Fibroblast of the aortic adventitia (primary cell): Measurements from ENCODE around the gene STXBP1. TPM values are rescaled to one million over a fixed set of nuclear protein-coding genes. Genes with fewer than 3 reads are reported as not detected.

Experiments
- DNase-seq: peaks from one replicate; pipeline ENCODE4 v3.0.0-alpha.2; 2010; ENCODE audit warnings: low read depth
- H3K4me3 ChIP-seq: 2 replicates; pipeline ENCODE4 v1.5.1; 2011; ENCODE audit warnings: low read depth, mild to moderate bottlenecking, control low read depth, low read length, moderate library complexity
- total RNA-seq: library from RNA; depleted of rRNA; stranded (reverse); fragments of >200 nt; gene quantifications from 2 replicates; pipeline ENCODE4 v1.2.3, GENCODE V29; 2012; ENCODE audit warnings: low replicate concordance
- TF ChIP-seq, protein P1 (sequence below): IDR thresholded peaks from 2 replicates; pipeline ENCODE4 v1.5.1; 2011; ENCODE audit warnings: mild to moderate bottlenecking, low read length, control low read depth, inconsistent platforms; ENCODE audit not compliant: insufficient read depth

STXBP1 gene
- total RNA-seq, 1 donor = 25.5 TPM

DNA sequence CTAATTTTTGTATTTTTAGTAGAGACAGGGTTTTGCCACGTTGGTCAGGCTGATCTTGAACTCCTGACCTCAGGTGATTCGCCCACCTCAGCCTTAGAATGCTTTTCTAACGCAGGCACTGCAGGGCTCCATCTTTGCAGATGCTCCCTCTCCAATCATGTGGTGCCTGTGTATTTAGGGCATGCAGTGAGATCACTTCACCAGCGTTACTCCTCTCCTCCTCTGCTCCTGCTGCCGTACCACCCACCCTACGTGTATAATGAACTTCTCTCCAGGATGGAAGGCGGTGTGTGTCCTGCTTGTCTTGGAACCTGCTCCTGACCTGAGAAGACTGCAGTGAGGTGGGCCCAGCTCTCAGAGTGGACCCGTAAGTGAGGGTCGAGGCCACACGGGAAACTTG is 81.1 kb downstream of the STXBP1 start:
- no peak overlapping the region for H3K4me3 ChIP-seq
- no peak for DNase-seq
- TF ChIP-seq, protein P1, sequence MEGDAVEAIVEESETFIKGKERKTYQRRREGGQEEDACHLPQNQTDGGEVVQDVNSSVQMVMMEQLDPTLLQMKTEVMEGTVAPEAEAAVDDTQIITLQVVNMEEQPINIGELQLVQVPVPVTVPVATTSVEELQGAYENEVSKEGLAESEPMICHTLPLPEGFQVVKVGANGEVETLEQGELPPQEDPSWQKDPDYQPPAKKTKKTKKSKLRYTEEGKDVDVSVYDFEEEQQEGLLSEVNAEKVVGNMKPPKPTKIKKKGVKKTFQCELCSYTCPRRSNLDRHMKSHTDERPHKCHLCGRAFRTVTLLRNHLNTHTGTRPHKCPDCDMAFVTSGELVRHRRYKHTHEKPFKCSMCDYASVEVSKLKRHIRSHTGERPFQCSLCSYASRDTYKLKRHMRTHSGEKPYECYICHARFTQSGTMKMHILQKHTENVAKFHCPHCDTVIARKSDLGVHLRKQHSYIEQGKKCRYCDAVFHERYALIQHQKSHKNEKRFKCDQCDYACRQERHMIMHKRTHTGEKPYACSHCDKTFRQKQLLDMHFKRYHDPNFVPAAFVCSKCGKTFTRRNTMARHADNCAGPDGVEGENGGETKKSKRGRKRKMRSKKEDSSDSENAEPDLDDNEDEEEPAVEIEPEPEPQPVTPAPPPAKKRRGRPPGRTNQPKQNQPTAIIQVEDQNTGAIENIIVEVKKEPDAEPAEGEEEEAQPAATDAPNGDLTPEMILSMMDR = no peak

DNA sequence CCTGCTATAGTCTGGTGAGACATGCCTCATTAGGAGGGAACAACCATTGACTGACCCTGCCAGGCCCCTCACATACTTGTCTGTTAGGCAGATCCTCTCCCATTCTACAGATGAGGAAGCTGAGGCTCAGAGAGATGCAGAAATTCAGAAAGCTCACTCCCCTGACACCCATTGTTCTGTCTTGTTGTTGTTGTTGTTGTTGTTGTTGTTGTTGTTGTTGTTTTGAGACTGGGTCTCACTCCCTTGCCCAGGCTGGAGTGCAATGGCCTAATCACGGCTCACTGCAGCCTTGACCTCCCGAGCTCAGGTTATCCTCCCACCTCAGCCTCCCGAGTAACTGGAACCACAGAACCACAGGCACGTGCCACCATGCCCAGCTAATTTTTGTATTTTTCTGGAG is 81.6 kb downstream of the STXBP1 start:
- H3K4me3 ChIP-seq = no peak overlapping the region
- TF ChIP-seq, protein P1 = no peak
- no peak for DNase-seq

DNA sequence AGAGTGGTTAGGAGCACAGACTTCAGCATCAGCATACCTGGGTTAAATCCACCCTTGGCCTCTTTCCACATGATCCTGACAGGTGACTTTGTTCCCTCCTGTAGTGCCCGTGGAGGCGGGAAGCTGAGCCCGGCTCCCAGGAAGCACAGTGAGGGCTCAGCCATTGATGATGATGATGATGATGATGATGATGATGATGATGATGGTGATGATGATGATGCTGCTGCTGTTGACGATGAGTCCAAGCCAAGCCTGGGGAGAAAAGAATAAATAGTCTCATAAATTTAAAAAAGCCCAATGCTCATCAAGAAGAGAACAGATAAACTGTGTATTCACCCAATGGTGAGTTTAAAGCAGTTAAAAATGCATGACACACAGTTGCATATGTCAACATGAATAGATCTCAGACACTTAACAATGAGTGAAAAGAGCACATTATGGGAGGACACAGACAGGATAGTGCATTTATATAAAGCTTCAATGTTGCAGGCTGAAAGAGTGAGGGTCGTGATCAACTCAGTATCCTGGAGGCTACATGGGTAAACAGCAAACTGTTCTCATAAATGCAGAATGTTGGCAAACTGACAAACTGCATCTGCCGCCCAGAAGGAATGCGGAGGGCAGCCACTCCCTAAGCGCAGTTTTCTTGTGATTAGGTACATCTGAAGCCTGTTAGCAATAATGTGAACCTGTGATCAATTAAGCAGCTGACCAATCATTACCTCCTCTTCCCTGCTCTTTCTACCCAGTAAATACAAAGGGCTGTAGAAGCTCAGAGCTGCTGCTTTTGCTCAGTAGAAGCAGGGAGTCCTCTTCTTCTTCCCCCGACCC is 83.0 kb downstream of the STXBP1 start:
- peak; percentile 7 for DNase-seq
- H3K4me3 ChIP-seq = no peak overlapping the region
- TF ChIP-seq, protein P1 = no peak

DNA sequence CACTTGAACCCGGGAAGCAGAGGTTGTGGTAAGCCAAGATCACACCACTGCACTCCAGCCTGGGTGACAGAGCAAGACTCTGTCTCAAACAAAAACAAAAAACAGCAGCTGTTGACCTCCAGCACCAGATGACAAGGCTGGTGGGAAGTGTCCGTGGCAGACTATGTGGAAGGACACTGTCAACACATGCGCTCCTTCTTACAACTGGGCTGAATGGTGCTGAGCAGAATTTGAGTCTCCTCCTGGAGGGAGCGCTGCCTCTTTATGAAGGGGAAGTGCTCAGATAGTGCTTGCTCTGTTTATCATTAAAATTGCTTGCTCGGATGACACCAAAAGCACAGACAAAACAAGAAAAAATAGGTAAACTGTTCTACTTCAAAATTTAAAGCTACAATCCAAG is 85.5 kb downstream of the STXBP1 start:
- no peak overlapping the region for H3K4me3 ChIP-seq
- TF ChIP-seq, protein P1 = no peak
- no peak for DNase-seq

DNA sequence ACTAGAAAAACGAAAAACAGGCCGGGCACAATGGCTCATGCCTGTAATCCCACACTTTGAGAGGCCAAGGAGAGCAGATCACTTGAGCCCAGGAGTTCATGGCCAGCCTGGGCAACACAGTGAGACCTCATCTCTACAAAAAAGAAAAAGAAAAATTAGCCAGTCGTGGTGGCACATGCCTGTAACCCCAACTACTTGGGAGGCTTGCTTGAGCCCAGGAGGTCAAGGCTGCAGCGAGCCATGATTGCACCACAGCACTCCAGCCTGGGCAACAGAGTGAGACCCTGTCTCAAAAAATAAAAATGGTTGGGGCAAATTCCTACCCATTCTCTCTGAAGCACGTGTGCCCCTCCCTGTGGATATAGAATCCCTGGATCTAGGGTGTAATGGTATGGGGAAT is 86.3 kb downstream of the STXBP1 start:
- no peak overlapping the region for H3K4me3 ChIP-seq
- TF ChIP-seq, protein P1 = no peak
- DNase-seq = no peak

DNA sequence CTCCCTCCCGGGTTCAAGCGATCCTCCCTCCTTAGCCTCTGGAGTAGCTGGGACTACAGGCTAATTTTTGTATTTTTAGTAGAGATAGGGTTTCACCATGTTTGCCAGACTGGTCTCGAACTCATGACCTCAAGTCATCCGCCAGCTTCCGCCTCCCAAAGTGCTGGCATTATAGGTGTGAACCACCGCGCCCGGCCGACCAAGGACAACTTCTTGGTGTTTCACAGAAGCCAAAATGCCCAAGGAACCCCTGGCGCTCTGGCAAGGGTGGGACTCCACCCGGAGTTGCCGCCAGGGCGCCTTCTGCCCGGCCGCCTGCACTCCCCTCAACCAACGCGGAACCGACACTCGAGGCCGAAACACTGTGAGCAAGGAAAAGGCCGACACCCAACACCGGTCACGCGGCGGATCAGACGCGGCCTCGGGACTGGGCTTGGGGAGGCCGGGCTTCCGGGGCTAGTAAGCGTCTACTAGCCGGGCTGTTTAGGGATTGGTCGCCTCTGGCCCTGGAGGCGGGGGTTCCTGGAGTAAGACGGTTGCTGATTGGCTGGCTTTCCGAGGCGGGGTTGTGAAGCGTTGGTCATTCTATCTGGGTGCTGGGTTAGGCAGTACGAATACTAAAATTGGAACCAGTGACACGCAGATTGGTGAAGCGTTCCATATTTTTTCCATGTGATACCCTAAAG is 87.1 kb downstream of the STXBP1 start:
- DNase-seq = peak; percentile 98
- TF ChIP-seq, protein P1 = peak; percentile 30
- H3K4me3 ChIP-seq = peak overlapping the region; percentile 48
